Measurements from ENCODE around the gene PIGS. TPM values are rescaled to one million over a fixed set of nuclear protein-coding genes. Genes with fewer than 3 reads are reported as not detected.

Gene PIGS
- total and polyA plus RNA-seq, 2 donors (not counting 1 experiment from before 2014, with no cell fraction given) = 53.7 to 68.4 TPM

DNA sequence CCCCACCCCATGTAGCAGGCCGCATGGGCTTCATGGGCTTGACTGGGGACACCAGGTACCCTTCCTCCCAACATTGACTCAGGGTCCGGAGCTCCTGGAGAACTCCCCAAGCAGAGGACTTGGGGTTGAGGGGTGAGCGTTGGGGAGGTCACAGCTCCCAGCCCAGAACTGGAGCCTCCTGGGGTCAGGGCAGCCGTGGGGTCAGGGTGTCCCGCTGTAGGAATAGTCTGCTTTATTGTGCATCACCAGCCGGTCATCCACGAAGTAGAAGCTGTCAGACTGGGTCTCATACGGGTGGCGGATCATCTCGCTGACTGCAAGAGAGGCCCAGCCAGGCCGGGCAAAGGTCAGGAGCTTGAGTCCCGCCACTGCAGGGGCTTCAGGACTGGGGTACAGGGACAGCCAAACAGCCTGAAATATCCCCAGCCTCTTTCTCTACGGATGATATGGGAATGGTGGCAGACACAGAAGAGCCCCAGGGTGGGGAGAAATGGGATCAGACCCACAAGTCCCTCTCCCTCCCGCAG, 24.2 kb downstream of the PIGS start:
- H3K36me3 ChIP-seq (ENCODE audit: control insufficient read depth, insufficient read depth, low read length) = peaks cover 3% of the 10 kb centered on the region
- no peak overlapping the region for H3K27ac ChIP-seq (ENCODE audit: insufficient read depth, low read length)
- no peak for DNase-seq (ENCODE audit: low read depth in 2 of 2)
- H3K4me2 ChIP-seq (ENCODE audit: extremely low read depth, insufficient read depth, low read length) = no peak overlapping the region
- H3K27me3 ChIP-seq (ENCODE audit: control insufficient read depth, insufficient read depth, low read length) = no peaks in the 10 kb centered on the region
- H4K20me1 ChIP-seq (ENCODE audit: control insufficient read depth, extremely low read depth, insufficient read depth, low read length) = no peaks in the 10 kb centered on the region
- H3K4me3 ChIP-seq (replicated peaks in 1 of 4; ENCODE audit: control extremely low read depth in 1 of 4, insufficient read depth in 1 of 4, low read depth in 3 of 4, low read length in 4 of 4) = no peak overlapping the region
- no peaks in the 10 kb centered on the region for H3K79me2 ChIP-seq (ENCODE audit: control insufficient read depth, insufficient read depth, low read length)
- no peaks in the 10 kb centered on the region for H3K9me3 ChIP-seq (ENCODE audit: control insufficient read depth, insufficient read depth, low read depth, low read length)
- H3K4me1 ChIP-seq (ENCODE audit: control insufficient read depth, extremely low read depth, insufficient read depth, low read length) = no peaks in the 10 kb centered on the region
- H3K9ac ChIP-seq (ENCODE audit: insufficient read depth, low read length) = no peak overlapping the region
- TF ChIP-seq, protein P1, sequence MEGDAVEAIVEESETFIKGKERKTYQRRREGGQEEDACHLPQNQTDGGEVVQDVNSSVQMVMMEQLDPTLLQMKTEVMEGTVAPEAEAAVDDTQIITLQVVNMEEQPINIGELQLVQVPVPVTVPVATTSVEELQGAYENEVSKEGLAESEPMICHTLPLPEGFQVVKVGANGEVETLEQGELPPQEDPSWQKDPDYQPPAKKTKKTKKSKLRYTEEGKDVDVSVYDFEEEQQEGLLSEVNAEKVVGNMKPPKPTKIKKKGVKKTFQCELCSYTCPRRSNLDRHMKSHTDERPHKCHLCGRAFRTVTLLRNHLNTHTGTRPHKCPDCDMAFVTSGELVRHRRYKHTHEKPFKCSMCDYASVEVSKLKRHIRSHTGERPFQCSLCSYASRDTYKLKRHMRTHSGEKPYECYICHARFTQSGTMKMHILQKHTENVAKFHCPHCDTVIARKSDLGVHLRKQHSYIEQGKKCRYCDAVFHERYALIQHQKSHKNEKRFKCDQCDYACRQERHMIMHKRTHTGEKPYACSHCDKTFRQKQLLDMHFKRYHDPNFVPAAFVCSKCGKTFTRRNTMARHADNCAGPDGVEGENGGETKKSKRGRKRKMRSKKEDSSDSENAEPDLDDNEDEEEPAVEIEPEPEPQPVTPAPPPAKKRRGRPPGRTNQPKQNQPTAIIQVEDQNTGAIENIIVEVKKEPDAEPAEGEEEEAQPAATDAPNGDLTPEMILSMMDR (conservative IDR thresholded peaks at IDR 0.05 in 1 of 2, IDR thresholded peaks at IDR 0.05 in 1 of 2; ENCODE audit: low read depth in 1 of 2, low read length in 2 of 2) = no peak
- TF ChIP-seq EZH2 (IDR thresholded peaks at IDR 0.05; ENCODE audit: low read length, missing control alignments) = no peak
- H2AFZ ChIP-seq (ENCODE audit: low read length) = no peak overlapping the region

DNA sequence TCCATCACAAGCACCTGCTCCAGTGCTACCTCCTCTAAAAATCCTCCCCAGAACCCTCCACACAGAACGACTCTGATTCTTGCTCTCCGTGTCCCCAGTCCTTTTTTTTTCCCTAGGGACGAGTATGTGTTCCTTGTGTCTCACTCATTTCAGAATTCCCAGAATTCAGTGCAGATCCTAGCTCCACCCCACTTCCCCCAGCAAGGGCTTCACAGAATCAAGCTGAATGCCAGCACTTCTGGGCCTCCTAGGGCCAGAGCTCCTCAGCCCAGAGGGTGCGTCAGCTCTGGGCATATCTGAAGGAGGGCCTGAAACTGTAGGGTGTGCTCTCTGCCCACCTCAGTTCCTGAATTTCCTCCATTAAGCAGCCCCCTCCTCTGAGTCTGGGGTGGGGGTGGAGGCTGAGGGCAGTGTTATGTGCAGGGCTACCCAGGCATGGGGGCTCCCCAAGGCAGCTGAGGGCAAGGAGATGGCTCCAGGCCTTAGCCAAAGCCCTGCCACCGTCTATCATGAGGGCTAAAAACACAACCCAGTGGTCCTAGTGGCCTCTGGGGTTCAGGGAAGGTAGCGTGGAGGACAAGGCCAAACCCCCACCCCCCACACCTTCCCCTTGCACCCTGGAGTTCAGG, 25.4 kb downstream of the PIGS start:
- Histone ChIP-seq H3K27me3 (ENCODE audit: control insufficient read depth, insufficient read depth, low read length) (no peaks in the 10 kb centered on the region), H3K4me1 (ENCODE audit: control insufficient read depth, extremely low read depth, insufficient read depth, low read length) (no peaks in the 10 kb centered on the region), H3K4me3 (replicated peaks in 1 of 4; ENCODE audit: control extremely low read depth in 1 of 4, insufficient read depth in 1 of 4, low read depth in 3 of 4, low read length in 4 of 4) (no peak overlapping the region), H2AFZ (ENCODE audit: low read length) (no peak overlapping the region), H3K36me3 (ENCODE audit: control insufficient read depth, insufficient read depth, low read length) (peaks cover 3% of the 10 kb centered on the region), H3K4me2 (ENCODE audit: extremely low read depth, insufficient read depth, low read length) (no peak overlapping the region), H3K79me2 (ENCODE audit: control insufficient read depth, insufficient read depth, low read length) (no peaks in the 10 kb centered on the region), H4K20me1 (ENCODE audit: control insufficient read depth, extremely low read depth, insufficient read depth, low read length) (no peaks in the 10 kb centered on the region), H3K27ac (ENCODE audit: insufficient read depth, low read length) (no peak overlapping the region), H3K9me3 (ENCODE audit: control insufficient read depth, insufficient read depth, low read depth, low read length) (no peaks in the 10 kb centered on the region), H3K9ac (ENCODE audit: insufficient read depth, low read length) (no peak overlapping the region)
- TF ChIP-seq, protein P1 (conservative IDR thresholded peaks at IDR 0.05 in 1 of 2, IDR thresholded peaks at IDR 0.05 in 1 of 2; ENCODE audit: low read depth in 1 of 2, low read length in 2 of 2) = no peak
- TF ChIP-seq EZH2 (IDR thresholded peaks at IDR 0.05; ENCODE audit: low read length, missing control alignments) = no peak
- DNase-seq (ENCODE audit: low read depth in 2 of 2) = no peak

DNA sequence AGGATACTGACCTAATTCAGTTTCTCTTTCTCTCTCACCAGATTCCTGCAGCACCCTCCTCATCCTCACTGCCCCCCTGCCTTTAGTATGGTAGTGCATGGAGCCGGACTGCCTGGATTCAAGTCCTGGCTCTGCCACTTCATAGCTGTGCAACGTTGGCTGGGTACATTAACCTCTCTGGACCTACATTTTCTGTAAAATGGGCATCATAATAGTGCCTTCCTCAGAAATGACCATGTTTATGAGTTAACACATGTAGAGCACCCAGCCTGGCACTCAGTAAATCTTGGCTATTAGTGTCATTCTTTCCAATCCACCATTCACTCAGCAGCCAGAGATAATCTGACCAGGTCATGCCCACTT, 26.2 kb downstream of the PIGS start:
- Histone ChIP-seq H3K27me3 (ENCODE audit: control insufficient read depth, insufficient read depth, low read length) (no peaks in the 10 kb centered on the region), H3K79me2 (ENCODE audit: control insufficient read depth, insufficient read depth, low read length) (no peaks in the 10 kb centered on the region), H3K4me3 (replicated peaks in 1 of 4; ENCODE audit: control extremely low read depth in 1 of 4, insufficient read depth in 1 of 4, low read depth in 3 of 4, low read length in 4 of 4) (no peak overlapping the region), H3K9ac (ENCODE audit: insufficient read depth, low read length) (no peak overlapping the region), H3K4me2 (ENCODE audit: extremely low read depth, insufficient read depth, low read length) (no peak overlapping the region), H2AFZ (ENCODE audit: low read length) (no peak overlapping the region), H3K9me3 (ENCODE audit: control insufficient read depth, insufficient read depth, low read depth, low read length) (no peaks in the 10 kb centered on the region), H3K36me3 (ENCODE audit: control insufficient read depth, insufficient read depth, low read length) (peaks cover 3% of the 10 kb centered on the region), H3K4me1 (ENCODE audit: control insufficient read depth, extremely low read depth, insufficient read depth, low read length) (no peaks in the 10 kb centered on the region), H3K27ac (ENCODE audit: insufficient read depth, low read length) (no peak overlapping the region), H4K20me1 (ENCODE audit: control insufficient read depth, extremely low read depth, insufficient read depth, low read length) (no peaks in the 10 kb centered on the region)
- no peak for TF ChIP-seq EZH2 (IDR thresholded peaks at IDR 0.05; ENCODE audit: low read length, missing control alignments)
- TF ChIP-seq, protein P1 (conservative IDR thresholded peaks at IDR 0.05 in 1 of 2, IDR thresholded peaks at IDR 0.05 in 1 of 2; ENCODE audit: low read depth in 1 of 2, low read length in 2 of 2) = no peak
- DNase-seq (ENCODE audit: low read depth in 2 of 2) = no peak
